ENCODE results near the gene RHBDF2. TPM values are rescaled to one million over a fixed set of nuclear protein-coding genes. Genes with fewer than 3 reads are reported as not detected.

The RHBDF2 gene
- total and polyA plus RNA-seq, 2 donors, result 5.9 to 20.6 TPM

Other genes starting within 250 kb of the RHBDF2 start
- gene UBALD2, start 236.1 kb downstream of the RHBDF2 start, total RNA-seq, result 42.5 TPM
- gene UBALD2, start 236.1 kb downstream of the RHBDF2 start, polyA plus RNA-seq, result 48.1 TPM
- gene QRICH2, start 193.1 kb downstream of the RHBDF2 start, total RNA-seq, result 1.1 TPM
- 7.3 TPM for gene QRICH2, start 193.1 kb downstream of the RHBDF2 start, polyA plus RNA-seq
- gene PRPSAP1, start 147.5 kb downstream of the RHBDF2 start, total RNA-seq, result 17.3 TPM
- gene PRPSAP1, start 147.5 kb downstream of the RHBDF2 start, polyA plus RNA-seq, result 38.5 TPM
- 5.9 TPM for gene SPHK1, start 116.8 kb downstream of the RHBDF2 start, total RNA-seq
- 35.2 TPM for gene SPHK1, start 116.8 kb downstream of the RHBDF2 start, polyA plus RNA-seq
- 8.8 TPM for gene UBE2O, start 48.3 kb downstream of the RHBDF2 start, total RNA-seq
- 11.1 TPM for gene UBE2O, start 48.3 kb downstream of the RHBDF2 start, polyA plus RNA-seq
- not detected for gene AANAT, start 33.8 kb downstream of the RHBDF2 start, total RNA-seq
- 0.14 TPM for gene AANAT, start 33.8 kb downstream of the RHBDF2 start, polyA plus RNA-seq
- gene CYGB, start 36.3 kb upstream of the RHBDF2 start, total RNA-seq, result 1.6 TPM
- 12.1 TPM for gene CYGB, start 36.3 kb upstream of the RHBDF2 start, polyA plus RNA-seq
- 0.47 TPM for gene PRCD, start 38.6 kb upstream of the RHBDF2 start, total RNA-seq
- 16.8 TPM for gene PRCD, start 38.6 kb upstream of the RHBDF2 start, polyA plus RNA-seq
- 0.76 TPM for gene ST6GALNAC2, start 84.4 kb upstream of the RHBDF2 start, total RNA-seq
- gene ST6GALNAC2, start 84.4 kb upstream of the RHBDF2 start, polyA plus RNA-seq, result 4.3 TPM
- gene ST6GALNAC1, start 142.3 kb upstream of the RHBDF2 start, total RNA-seq, result 1.4 TPM
- gene ST6GALNAC1, start 142.3 kb upstream of the RHBDF2 start, polyA plus RNA-seq, result 1.6 TPM
- gene MXRA7, start 209.5 kb upstream of the RHBDF2 start, total RNA-seq, result 24.6 TPM
- gene MXRA7, start 209.5 kb upstream of the RHBDF2 start, polyA plus RNA-seq, result 47.1 TPM
- 14.4 TPM for gene JMJD6, start 225.2 kb upstream of the RHBDF2 start, total RNA-seq
- 31.9 TPM for gene JMJD6, start 225.2 kb upstream of the RHBDF2 start, polyA plus RNA-seq
- 38.3 TPM for gene METTL23, start 225.4 kb upstream of the RHBDF2 start, total RNA-seq
- 70.1 TPM for gene METTL23, start 225.4 kb upstream of the RHBDF2 start, polyA plus RNA-seq
- gene SRSF2, start 235.9 kb upstream of the RHBDF2 start, total RNA-seq, result 245 TPM
- 225 TPM for gene SRSF2, start 235.9 kb upstream of the RHBDF2 start, polyA plus RNA-seq
- 16.8 TPM for gene MFSD11, start 236.7 kb upstream of the RHBDF2 start, total RNA-seq
- 17.3 TPM for gene MFSD11, start 236.7 kb upstream of the RHBDF2 start, polyA plus RNA-seq

Data from thymus (tissue), 2 donors.